GM12878 (cell line): ENCODE data around the gene ACTR5. TPM values are rescaled to one million over a fixed set of nuclear protein-coding genes. Genes with fewer than 3 reads are reported as not detected.

Source experiments
- ATAC-seq: fragments of 200-7000 bp; cut with Tn5 transposase; 3 replicates; pipeline ENCODE4 v1.9.1; 2020; ENCODE audit warnings: mild to moderate bottlenecking, moderate library complexity
- BruUV-seq: library from RNA; stranded (reverse); fragments of 400-500 nt; replicated peaks from 2 replicates; lab custom pipeline; 2021; lab: Mats Ljungman, UMichigan
- CTCF ChIA-PET: fragments of 300-600 bp; sonication (Branson Sonifier 250); formaldehyde crosslinking; extraction: SDS; loops from one replicate; lab custom pipeline; 2021; ENCODE audit warnings: inconsistent platforms; lab: Yijun Ruan, JAX
- POLR2A ChIA-PET: fragments of 350-600 bp; formaldehyde crosslinking; extraction: SDS; loops from one replicate; lab custom pipeline; 2021; ENCODE audit warnings: inconsistent platforms; lab: Charles Lee
- RAD21 ChIA-PET: fragments of 300-600 bp; sonication (Branson Sonifier 250); formaldehyde crosslinking; loops from one replicate; lab custom pipeline; 2023; ENCODE audit warnings: antibody characterized with exemption; ENCODE audit not compliant: unreplicated experiment; lab: Charles Lee
- SMC1A ChIA-PET: fragments of 300-600 bp; sonication (Branson Sonifier 250); formaldehyde crosslinking; loops from one replicate; lab custom pipeline; 2023; ENCODE audit not compliant: unreplicated experiment, uncharacterized antibody; lab: Charles Lee
- DNase-seq: peaks from one replicate; pipeline ENCODE4 v3.0.0-alpha.2; 2011; ENCODE audit warnings: low read depth, low spot score
- FAIRE-seq: peaks from 3 replicates; lab custom pipeline; 2011; peaks lifted over from hg19 to GRCh38; lab: Jason Lieb, UNC
- H2AFZ ChIP-seq: 2 replicates; pipeline ENCODE4 v1.6.0; 2011; ENCODE audit warnings: low read depth, low read length, control low read depth; ENCODE audit not compliant: control insufficient read depth
- H3K27ac ChIP-seq: 2 replicates; pipeline ENCODE4 v1.5.1; 2011; ENCODE audit warnings: control low read depth; ENCODE audit not compliant: control insufficient read depth, insufficient read depth
- H3K27me3 ChIP-seq, 2 experiments: replicated peaks in 1 of 2; 2 replicates each; pipeline versions ENCODE4 v1.6.0 to v1.6.1; 2011; ENCODE audit warnings: low read length in 1 of 2; ENCODE audit not compliant: control insufficient read depth in 2 of 2, insufficient read depth in 2 of 2
- H3K36me3 ChIP-seq, 2 experiments: 2 replicates each; pipeline ENCODE4 v1.5.1; 2011; ENCODE audit warnings: low read length in 1 of 2; ENCODE audit not compliant: control insufficient read depth in 2 of 2, insufficient read depth in 2 of 2
- H3K4me1 ChIP-seq: 2 replicates; pipeline ENCODE4 v1.6.1; 2011; ENCODE audit warnings: mild to moderate bottlenecking, low read length, moderate library complexity, mixed read lengths; ENCODE audit not compliant: control insufficient read depth, insufficient read depth
- H3K4me2 ChIP-seq: 2 replicates; pipeline ENCODE4 v1.6.0; 2011; ENCODE audit warnings: control low read depth; ENCODE audit not compliant: control insufficient read depth, insufficient read depth
- H3K4me3 ChIP-seq: fragments of 200-600 bp; sonication (generic); 2 replicates; pipeline ENCODE4 v1.5.1; 2016
- H3K79me2 ChIP-seq: 2 replicates; pipeline ENCODE4 v1.6.0; 2011; ENCODE audit warnings: low read length; ENCODE audit not compliant: control insufficient read depth, insufficient read depth
- H3K9ac ChIP-seq: 2 replicates; pipeline ENCODE4 v1.8.0; 2011; ENCODE audit warnings: low read length, control low read depth, mixed read lengths; ENCODE audit not compliant: control insufficient read depth, insufficient read depth
- H3K9me3 ChIP-seq: replicated peaks from 3 replicates; pipeline ENCODE4 v1.5.1; 2011; ENCODE audit warnings: mild to moderate bottlenecking, low read length; ENCODE audit not compliant: control insufficient read depth, insufficient read depth
- H4K20me1 ChIP-seq: 2 replicates; pipeline ENCODE4 v1.6.0; 2011; ENCODE audit not compliant: control insufficient read depth, insufficient read depth
- ATF7 ChIP-seq: fragments of 450-650 bp; IDR thresholded peaks from 2 replicates; pipeline ENCODE4 v1.6.1; 2016; ENCODE audit warnings: low read depth, mild to moderate bottlenecking
- BMI1 ChIP-seq: fragments of 450-650 bp; IDR thresholded peaks from 2 replicates; pipeline ENCODE4 v1.6.1; 2016; ENCODE audit warnings: mild to moderate bottlenecking, moderate library complexity, borderline replicate concordance
- HDAC2 ChIP-seq: fragments of 200-600 bp; sonication (generic); IDR thresholded peaks from 2 replicates; pipeline ENCODE4 v1.6.1; 2017
- IKZF2 ChIP-seq, 2 experiments: fragments of 450-650 bp; IDR thresholded peaks; 2 replicates each; pipeline ENCODE4 v1.6.1; 2017; ENCODE audit warnings: mild to moderate bottlenecking in 2 of 2, moderate library complexity in 2 of 2
- MYB ChIP-seq: fragments of 150-350 bp; IDR thresholded peaks from 2 replicates; pipeline ENCODE4 v1.6.1; 2014; ENCODE audit warnings: mild to moderate bottlenecking, low read depth, low read length, borderline replicate concordance
- NBN ChIP-seq: fragments of 450-650 bp; IDR thresholded peaks from 2 replicates; pipeline ENCODE4 v1.6.1; 2016
- NFXL1 ChIP-seq: fragments of 450-650 bp; IDR thresholded peaks from 2 replicates; pipeline ENCODE4 v1.6.1; 2017; ENCODE audit warnings: antibody characterized with exemption, mild to moderate bottlenecking, borderline replicate concordance
- NFYA ChIP-seq: IDR thresholded peaks from 2 replicates; pipeline ENCODE4 v1.6.1; 2011; ENCODE audit warnings: low read depth, mild to moderate bottlenecking, low read length, improper control_type of control experiment, borderline replicate concordance
- NR2F1 ChIP-seq: fragments of 450-650 bp; conservative IDR thresholded peaks from 2 replicates; pipeline ENCODE4 v1.6.1; 2017; ENCODE audit warnings: mild to moderate bottlenecking
- PAX8 ChIP-seq: fragments of 450-650 bp; IDR thresholded peaks from 2 replicates; pipeline ENCODE4 v1.6.1; 2017; ENCODE audit warnings: mild to moderate bottlenecking, moderate library complexity
- SMAD1 ChIP-seq: fragments of 450-650 bp; IDR thresholded peaks from 2 replicates; pipeline ENCODE4 v1.6.1; 2018; ENCODE audit warnings: mild to moderate bottlenecking, low read depth; ENCODE audit not compliant: partially characterized antibody
- ZBED1 ChIP-seq: IDR thresholded peaks from 2 replicates; pipeline ENCODE4 v1.6.1; 2016; ENCODE audit warnings: borderline replicate concordance
- ZNF207 ChIP-seq: fragments of 450-650 bp; IDR thresholded peaks from 2 replicates; pipeline ENCODE4 v1.6.1; 2014; ENCODE audit warnings: antibody characterized with exemption, mild to moderate bottlenecking, borderline replicate concordance
- WGBS: methylation state at CpG from one replicate; pipeline ENCODE4 v1.1.6; 2016; ENCODE audit warnings: low lambda C conversion rate; ENCODE audit not compliant: insufficient replicate concordance, insufficient coverage; ENCODE audit errors: missing lambda C conversion rate; 5-methylcytosine and 5-hydroxymethylcytosine counted together
- in situ Hi-C: fragments of 300-500 bp; cut with MboI; formaldehyde crosslinking; loops from 9 replicates; pipeline ENCODE4 v1.14.3; 2018; ENCODE audit warnings: mixed read lengths
- intact Hi-C: fragments of 100-400 bp; cut with micrococcal nuclease; formaldehyde crosslinking; loops from one replicate; pipeline ENCODE4 v1.14.2; 2022; ENCODE audit not compliant: unreplicated experiment
- polyA plus RNA-seq, 11 experiments: library from polyadenylated mRNA; depleted of rRNA in 4 of 11; unstranded in 6 of 11; stranded (reverse) in 5 of 11; fragments of >200 nt; fragmentation: Nextera tagmentation in 4 of 11; fragmentation: Illumina TruSeq in 1 of 11; extraction: Ambion mirVana in 4 of 11; extraction: Trizol in 1 of 11; gene quantifications; 1 replicate in 1 of 11; 2 replicates in 10 of 11; pipeline versions ENCODE4 v1.2.1 to v1.2.3, GENCODE V29; 2011 to 2016; ENCODE audit warnings: inconsistent platforms in 2 of 11, missing spikeins in 2 of 11, low read depth in 1 of 11
- total RNA-seq, 4 experiments: library from RNA; depleted of rRNA in 3 of 4; stranded (reverse); fragments of >200 nt in 3 of 4; fragmentation: Illumina TruSeq in 1 of 4; extraction: Trizol in 1 of 4; gene quantifications; 2 replicates each; pipeline versions ENCODE4 v1.2.1 to v1.2.3, GENCODE V29; 2013 to 2021
- TF ChIP-seq, protein P1 (sequence below): fragments of 450-650 bp; IDR thresholded peaks from 2 replicates; pipeline ENCODE4 v1.6.1; 2017; ENCODE audit warnings: mild to moderate bottlenecking, low read depth, inconsistent platforms; ENCODE audit not compliant: poor library complexity, severe bottlenecking

The ACTR5 gene
- total and polyA plus RNA-seq, 10 of the 15 experiments (the other 5 are each of a cell fraction or from before 2014, with no cell fraction given): 0.52 to 14.7 (median 8.8) TPM

DNA sequence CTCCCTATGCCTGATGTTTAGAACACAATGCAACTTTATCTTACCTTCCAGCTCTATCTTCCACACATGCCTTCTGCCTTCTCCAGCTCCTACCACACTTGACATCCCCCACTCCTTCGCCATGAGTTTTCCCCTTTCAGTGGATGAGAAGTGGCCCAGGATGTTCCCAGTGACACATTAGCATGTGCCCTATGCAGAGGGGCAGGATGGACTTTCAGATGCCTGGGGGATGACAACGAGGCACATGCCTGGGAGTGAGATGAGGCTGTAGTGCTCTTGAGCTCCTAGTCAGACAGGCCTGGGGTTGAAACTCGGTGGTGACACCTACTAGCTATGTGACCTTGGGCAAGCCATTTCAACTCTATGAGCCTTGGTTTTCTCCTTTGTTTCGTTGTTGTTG, 44.1 kb upstream of the ACTR5 start:
- Histone ChIP-seq H3K4me1 (no peaks in the 10 kb centered on the region), H3K9me3 (no peaks in the 10 kb centered on the region), H3K36me3 (no peaks in the 10 kb centered on the region), H3K79me2 (no peaks in the 10 kb centered on the region), H3K27me3 (peaks cover 7 to 9% of the 10 kb centered on the region in 2 experiments; a peak in 3 of 4 replicates), H2AFZ (no peak overlapping the region), H3K4me2 (no peak overlapping the region), H3K4me3 (no peak overlapping the region), H3K27ac (no peak overlapping the region), H4K20me1 (no peaks in the 10 kb centered on the region), H3K9ac (no peak overlapping the region)
- ATAC-seq: no peak
- CTCF ChIA-PET: interaction anchor here (1.0 kb wide), 1 partner anchor 47 kb away, joined by 3 read pairs; no protein-coding TSS in a partner anchor
- POLR2A ChIA-PET: no interaction called here
- SMC1A ChIA-PET: no interaction called here
- RAD21 ChIA-PET: no interaction called here
- no TSS peak for BruUV-seq
- no peak for DNase-seq
- FAIRE-seq: no peak
- 4% methylated on average over 4 of the region's 4 CpGs for WGBS
- intact Hi-C loops: no loop called here
- TF ChIP-seq NFXL1: no peak
- TF ChIP-seq ATF7: no peak
- no peak for TF ChIP-seq PAX8
- TF ChIP-seq, protein P1, sequence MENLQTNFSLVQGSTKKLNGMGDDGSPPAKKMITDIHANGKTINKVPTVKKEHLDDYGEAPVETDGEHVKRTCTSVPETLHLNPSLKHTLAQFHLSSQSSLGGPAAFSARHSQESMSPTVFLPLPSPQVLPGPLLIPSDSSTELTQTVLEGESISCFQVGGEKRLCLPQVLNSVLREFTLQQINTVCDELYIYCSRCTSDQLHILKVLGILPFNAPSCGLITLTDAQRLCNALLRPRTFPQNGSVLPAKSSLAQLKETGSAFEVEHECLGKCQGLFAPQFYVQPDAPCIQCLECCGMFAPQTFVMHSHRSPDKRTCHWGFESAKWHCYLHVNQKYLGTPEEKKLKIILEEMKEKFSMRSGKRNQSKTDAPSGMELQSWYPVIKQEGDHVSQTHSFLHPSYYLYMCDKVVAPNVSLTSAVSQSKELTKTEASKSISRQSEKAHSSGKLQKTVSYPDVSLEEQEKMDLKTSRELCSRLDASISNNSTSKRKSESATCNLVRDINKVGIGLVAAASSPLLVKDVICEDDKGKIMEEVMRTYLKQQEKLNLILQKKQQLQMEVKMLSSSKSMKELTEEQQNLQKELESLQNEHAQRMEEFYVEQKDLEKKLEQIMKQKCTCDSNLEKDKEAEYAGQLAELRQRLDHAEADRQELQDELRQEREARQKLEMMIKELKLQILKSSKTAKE: no peak
- TF ChIP-seq MYB: no peak
- no peak for TF ChIP-seq ZBED1
- in situ Hi-C loops: no loop called here

DNA sequence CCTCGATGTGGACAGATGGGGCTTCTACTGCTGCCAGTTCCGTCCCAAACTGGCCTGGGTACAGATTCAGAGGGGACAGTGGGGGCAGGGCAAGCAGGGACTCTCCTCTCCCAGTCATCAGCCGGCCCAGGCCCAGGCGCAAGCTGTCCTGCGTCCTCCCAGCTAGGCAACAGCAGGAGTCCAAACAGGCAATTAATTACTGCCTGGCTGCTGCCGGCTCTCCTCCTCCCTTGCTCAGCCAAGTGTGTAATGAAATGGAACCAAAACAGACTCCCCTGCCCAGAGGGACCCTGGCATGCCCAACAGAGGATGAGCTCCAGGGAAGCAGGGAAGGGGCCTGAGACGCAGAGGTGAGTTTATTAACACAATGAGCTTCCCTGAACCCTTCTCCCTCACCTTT, 41.8 kb upstream of the ACTR5 start:
- Histone ChIP-seq H2AFZ (no peak overlapping the region), H3K9me3 (no peaks in the 10 kb centered on the region), H3K36me3 (no peaks in the 10 kb centered on the region), H3K27me3 (peaks cover 5 to 6% of the 10 kb centered on the region in 2 experiments; a peak in 3 of 4 replicates), H3K4me2 (no peak overlapping the region), H3K4me1 (no peaks in the 10 kb centered on the region), H3K79me2 (no peaks in the 10 kb centered on the region), H3K27ac (no peak overlapping the region), H4K20me1 (no peaks in the 10 kb centered on the region), H3K4me3 (no peak overlapping the region), H3K9ac (no peak overlapping the region)
- ChIA-PET SMC1A (no interaction called here), RAD21 (no interaction called here), CTCF (interaction anchor here (0.7 kb wide), 2 partner anchors 44 to 56 kb away, joined by 3 read pairs; no protein-coding TSS in a partner anchor), POLR2A (no interaction called here)
- in situ Hi-C loops (no loop called here), intact Hi-C loops (no loop called here)
- no TSS peak for BruUV-seq
- ATAC-seq (no peak), DNase-seq (no peak), FAIRE-seq (no peak)
- 16% methylated on average over 7 of the region's 7 CpGs for WGBS
- TF ChIP-seq NFYA: no peak
- no peak for TF ChIP-seq SMAD1
- TF ChIP-seq IKZF2 (IDR thresholded peaks at IDR 0.05): no peak
- no peak for TF ChIP-seq NR2F1
- no peak for TF ChIP-seq BMI1
- TF ChIP-seq HDAC2: no peak
- TF ChIP-seq ZNF207: no peak
- TF ChIP-seq NBN: no peak
- TF ChIP-seq, protein P1: no peak
